ENCODE results near the gene MROH2A.

GRCh38 chr2:233772153-233772552 is 6.0 kb upstream of the MROH2A start:
- TF ChIP-seq, protein P1, sequence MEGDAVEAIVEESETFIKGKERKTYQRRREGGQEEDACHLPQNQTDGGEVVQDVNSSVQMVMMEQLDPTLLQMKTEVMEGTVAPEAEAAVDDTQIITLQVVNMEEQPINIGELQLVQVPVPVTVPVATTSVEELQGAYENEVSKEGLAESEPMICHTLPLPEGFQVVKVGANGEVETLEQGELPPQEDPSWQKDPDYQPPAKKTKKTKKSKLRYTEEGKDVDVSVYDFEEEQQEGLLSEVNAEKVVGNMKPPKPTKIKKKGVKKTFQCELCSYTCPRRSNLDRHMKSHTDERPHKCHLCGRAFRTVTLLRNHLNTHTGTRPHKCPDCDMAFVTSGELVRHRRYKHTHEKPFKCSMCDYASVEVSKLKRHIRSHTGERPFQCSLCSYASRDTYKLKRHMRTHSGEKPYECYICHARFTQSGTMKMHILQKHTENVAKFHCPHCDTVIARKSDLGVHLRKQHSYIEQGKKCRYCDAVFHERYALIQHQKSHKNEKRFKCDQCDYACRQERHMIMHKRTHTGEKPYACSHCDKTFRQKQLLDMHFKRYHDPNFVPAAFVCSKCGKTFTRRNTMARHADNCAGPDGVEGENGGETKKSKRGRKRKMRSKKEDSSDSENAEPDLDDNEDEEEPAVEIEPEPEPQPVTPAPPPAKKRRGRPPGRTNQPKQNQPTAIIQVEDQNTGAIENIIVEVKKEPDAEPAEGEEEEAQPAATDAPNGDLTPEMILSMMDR (IDR thresholded peaks at IDR 0.05; ENCODE audit: low read depth, low read length): no peak
- no peak for TF ChIP-seq EZH2phosphoT487 (IDR thresholded peaks at IDR 0.05; ENCODE audit: low read depth)
